Activated CD4-positive, alpha-beta T cell treated with anti-CD3 and anti-CD28 coated beads, Interleukin-2, amount 50 U/mL, for 48 hours (primary cell): ENCODE measurements around the gene SYDE1.

Experiments used
- DNase-seq, 2 experiments: peaks; one replicate each; pipeline ENCODE4 v3.0.0-alpha.2; 2020

The SYDE1 gene

GRCh38 chr19:15108845-15109767 is 1.9 kb downstream of the SYDE1 start:
- no peak for DNase-seq

GRCh38 chr19:15109768-15110417 is 2.7 kb downstream of the SYDE1 start:
- no peak for DNase-seq

GRCh38 chr19:15110418-15110815 is 3.2 kb downstream of the SYDE1 start:
- no peak for DNase-seq

GRCh38 chr19:15111758-15112157 is 4.6 kb downstream of the SYDE1 start:
- no peak for DNase-seq

GRCh38 chr19:15112385-15112784 is 5.2 kb downstream of the SYDE1 start:
- no peak for DNase-seq

GRCh38 chr19:15113245-15114152 is 6.3 kb downstream of the SYDE1 start:
- DNase-seq = no peak

- DNase-seq = no peak
These were observed 6.9 kb downstream of the SYDE1 start for GRCh38 chr19:15114153-15114540.

- no peak for DNase-seq
These were observed 7.9 kb downstream of the SYDE1 start for GRCh38 chr19:15115080-15115479.

GRCh38 chr19:15115762-15116615 is 8.8 kb downstream of the SYDE1 start:
- no peak for DNase-seq

- no peak for DNase-seq
These were observed 9.7 kb downstream of the SYDE1 start for GRCh38 chr19:15116856-15117255.

GRCh38 chr19:15118248-15118647 is 11.0 kb downstream of the SYDE1 start:
- DNase-seq = no peak

GRCh38 chr19:15118789-15119494 is 11.7 kb downstream of the SYDE1 start:
- no peak for DNase-seq

- no peak for DNase-seq
These were observed 13.2 kb downstream of the SYDE1 start for GRCh38 chr19:15120135-15121026.

GRCh38 chr19:15122331-15123030 is 15.3 kb downstream of the SYDE1 start:
- no peak for DNase-seq

- DNase-seq = no peak
These were observed 16.1 kb downstream of the SYDE1 start for GRCh38 chr19:15123031-15123890.

GRCh38 chr19:15123900-15124299 is 16.7 kb downstream of the SYDE1 start:
- DNase-seq = no peak

GRCh38 chr19:15124572-15125231 is 17.5 kb downstream of the SYDE1 start:
- DNase-seq = peak in 1 of 2 experiments; percentile 89
